Fibroblast of villous mesenchyme (primary cell): ENCODE results near the gene UBAP1. TPM values are rescaled to one million over a fixed set of nuclear protein-coding genes. Genes with fewer than 3 reads are reported as not detected.
A peak's percentile ranks its signal among the peaks of the same experiment; 100 is the strongest.

Experiments used
- DNase-seq: peaks from one replicate; pipeline ENCODE4 v3.0.0-alpha.2; 2010; ENCODE audit warnings: low read depth
- H3K4me3 ChIP-seq: 2 replicates; pipeline ENCODE4 v1.5.1; 2011; ENCODE audit warnings: low read depth, mild to moderate bottlenecking, low read length
- total RNA-seq: library from RNA; depleted of rRNA; stranded (reverse); fragments of >200 nt; gene quantifications from 2 replicates; pipeline ENCODE4 v1.2.3, GENCODE V29; 2012
- TF ChIP-seq, protein P1 (sequence below): IDR thresholded peaks from 2 replicates; pipeline ENCODE4 v1.5.1; 2012; ENCODE audit warnings: low read depth, mild to moderate bottlenecking, low read length; ENCODE audit not compliant: insufficient read depth

Gene UBAP1
- total RNA-seq, 1 donor = 51.0 TPM

DNA sequence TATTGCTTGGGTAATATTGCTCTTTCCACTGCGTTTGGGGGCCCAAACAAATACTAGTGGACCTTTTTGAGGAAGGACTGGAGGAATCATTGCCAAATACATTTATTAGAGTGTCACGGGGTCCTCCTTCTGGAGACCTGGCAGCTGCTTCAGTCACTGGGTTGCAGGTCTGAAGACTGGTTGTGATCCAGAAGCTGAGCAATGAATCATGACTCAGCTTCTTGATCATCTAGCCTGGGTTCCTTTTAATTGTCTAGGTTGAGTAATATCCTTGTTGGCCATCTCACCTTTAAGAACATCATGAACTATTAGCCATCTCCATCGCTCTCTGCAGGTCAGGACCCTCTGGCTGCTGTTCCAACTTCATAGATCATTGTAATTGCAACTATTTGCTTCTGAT, 15.4 kb upstream of the UBAP1 start:
- TF ChIP-seq, protein P1, sequence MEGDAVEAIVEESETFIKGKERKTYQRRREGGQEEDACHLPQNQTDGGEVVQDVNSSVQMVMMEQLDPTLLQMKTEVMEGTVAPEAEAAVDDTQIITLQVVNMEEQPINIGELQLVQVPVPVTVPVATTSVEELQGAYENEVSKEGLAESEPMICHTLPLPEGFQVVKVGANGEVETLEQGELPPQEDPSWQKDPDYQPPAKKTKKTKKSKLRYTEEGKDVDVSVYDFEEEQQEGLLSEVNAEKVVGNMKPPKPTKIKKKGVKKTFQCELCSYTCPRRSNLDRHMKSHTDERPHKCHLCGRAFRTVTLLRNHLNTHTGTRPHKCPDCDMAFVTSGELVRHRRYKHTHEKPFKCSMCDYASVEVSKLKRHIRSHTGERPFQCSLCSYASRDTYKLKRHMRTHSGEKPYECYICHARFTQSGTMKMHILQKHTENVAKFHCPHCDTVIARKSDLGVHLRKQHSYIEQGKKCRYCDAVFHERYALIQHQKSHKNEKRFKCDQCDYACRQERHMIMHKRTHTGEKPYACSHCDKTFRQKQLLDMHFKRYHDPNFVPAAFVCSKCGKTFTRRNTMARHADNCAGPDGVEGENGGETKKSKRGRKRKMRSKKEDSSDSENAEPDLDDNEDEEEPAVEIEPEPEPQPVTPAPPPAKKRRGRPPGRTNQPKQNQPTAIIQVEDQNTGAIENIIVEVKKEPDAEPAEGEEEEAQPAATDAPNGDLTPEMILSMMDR = no peak
- H3K4me3 ChIP-seq = no peak overlapping the region
- DNase-seq = peak; percentile 73

DNA sequence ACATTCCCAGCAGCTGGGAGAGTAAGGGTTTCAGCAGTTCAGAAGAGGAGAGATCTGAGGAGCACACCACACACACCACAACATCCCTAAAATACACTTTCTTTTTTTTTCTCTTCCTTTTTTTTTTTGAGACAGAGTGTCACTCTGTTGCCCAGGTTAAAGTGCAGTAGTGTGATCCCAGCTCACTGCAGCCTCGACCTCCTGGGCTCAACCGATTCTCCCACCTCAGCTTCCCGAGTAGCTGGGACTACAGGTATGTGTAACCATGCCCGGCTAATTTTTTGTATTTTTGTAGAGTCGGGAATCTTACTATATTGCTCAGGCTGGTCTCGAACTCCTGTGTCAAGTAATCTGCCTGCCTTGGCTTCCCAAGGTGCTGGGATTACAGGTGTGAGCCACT, 9.7 kb upstream of the UBAP1 start:
- H3K4me3 ChIP-seq = no peak overlapping the region
- TF ChIP-seq, protein P1 = no peak
- DNase-seq = no peak

DNA sequence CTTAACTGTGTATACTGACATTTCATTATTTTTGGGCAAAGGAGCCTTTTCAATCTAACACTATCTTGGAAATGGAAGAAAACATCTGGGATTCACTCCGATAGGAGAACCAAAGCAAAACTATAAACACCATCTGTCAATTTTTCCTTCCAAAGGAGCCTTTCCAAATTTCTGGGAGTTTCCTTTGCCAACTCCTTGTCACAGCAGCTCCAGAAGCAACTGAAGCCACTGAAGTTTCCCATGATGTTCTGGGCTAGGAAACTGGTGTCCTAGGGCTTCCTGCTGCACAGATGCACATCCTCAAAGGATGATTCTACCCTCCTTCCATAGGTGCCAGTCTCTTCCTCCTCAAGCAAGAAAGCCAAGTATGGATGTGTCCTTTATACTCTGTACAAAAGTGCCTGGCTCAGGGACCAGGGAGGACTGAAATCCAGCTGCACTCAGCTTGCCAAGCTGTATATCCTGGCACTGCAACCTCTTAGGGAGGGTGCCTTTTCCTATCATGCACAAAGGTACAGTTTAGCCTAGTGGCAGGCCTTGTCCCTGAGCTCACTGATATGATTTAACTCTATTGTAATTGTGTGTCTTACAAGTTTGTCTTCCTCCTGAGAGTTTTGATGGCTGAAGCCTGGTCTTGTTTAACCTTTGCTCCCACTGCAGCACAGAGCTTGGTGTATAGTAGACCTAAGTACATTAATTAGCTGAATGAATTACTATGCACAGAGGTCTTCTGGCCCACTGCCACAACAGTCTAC, 8.4 kb upstream of the UBAP1 start:
- DNase-seq = no peak
- H3K4me3 ChIP-seq = no peak overlapping the region
- TF ChIP-seq, protein P1 = no peak

DNA sequence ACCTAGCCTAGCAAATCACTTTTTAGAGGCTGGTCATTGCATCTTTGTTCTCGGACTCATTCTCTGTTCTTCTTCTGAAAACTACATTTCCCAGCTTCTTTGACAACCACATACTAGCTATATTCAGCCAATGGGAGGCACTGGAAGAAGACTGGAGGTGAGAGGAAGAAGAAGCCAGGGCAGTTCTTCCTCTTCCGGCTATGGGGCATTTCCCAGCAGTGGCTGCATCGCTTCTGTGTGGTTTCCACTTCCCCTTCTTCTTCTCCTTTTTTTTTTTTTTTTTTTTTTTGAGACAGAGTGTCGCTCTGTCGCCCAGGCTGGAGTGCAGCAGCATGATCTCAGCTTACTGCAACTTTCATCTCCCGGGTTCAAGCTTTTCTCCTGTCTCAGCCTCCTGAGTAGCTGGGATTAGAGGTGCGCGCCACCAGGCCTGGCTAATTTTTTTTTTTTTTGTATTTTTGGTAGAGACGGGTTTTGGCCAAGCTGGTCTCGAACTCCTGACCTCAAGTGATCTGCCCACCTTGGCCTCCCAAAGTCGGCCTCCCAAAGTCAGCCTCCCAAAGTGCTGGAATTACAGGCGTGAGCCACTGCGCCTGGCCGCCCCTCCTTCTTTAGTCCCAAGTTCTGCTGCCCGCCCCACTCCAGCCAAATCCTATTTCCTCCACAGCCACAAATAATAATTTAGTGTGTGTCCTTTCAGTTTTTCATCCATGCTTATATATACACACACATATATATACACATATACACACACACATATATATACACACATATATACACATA, 6.9 kb upstream of the UBAP1 start:
- DNase-seq = no peak
- TF ChIP-seq, protein P1 = no peak
- H3K4me3 ChIP-seq = no peak overlapping the region

DNA sequence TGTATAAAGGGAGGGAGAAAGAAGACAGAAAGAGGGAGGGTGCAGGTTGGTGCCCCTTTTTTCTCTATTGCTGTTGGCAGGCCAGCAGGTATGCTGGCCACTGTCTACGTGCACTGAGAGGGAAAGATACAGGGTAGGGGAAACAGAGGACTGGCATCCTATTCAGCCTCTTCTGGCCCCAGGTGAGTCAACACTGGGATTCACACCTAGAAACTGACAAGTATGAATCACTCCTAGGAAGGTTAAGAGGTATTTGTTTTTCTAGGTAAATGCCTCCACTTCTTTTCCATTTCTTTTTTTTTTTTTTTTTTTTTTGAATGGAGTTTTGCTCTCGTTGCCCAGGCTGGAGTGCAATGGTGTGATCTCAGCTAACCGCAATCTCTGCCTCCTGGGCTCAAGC, 2.8 kb upstream of the UBAP1 start:
- DNase-seq = no peak
- no peak overlapping the region for H3K4me3 ChIP-seq
- TF ChIP-seq, protein P1 = no peak

DNA sequence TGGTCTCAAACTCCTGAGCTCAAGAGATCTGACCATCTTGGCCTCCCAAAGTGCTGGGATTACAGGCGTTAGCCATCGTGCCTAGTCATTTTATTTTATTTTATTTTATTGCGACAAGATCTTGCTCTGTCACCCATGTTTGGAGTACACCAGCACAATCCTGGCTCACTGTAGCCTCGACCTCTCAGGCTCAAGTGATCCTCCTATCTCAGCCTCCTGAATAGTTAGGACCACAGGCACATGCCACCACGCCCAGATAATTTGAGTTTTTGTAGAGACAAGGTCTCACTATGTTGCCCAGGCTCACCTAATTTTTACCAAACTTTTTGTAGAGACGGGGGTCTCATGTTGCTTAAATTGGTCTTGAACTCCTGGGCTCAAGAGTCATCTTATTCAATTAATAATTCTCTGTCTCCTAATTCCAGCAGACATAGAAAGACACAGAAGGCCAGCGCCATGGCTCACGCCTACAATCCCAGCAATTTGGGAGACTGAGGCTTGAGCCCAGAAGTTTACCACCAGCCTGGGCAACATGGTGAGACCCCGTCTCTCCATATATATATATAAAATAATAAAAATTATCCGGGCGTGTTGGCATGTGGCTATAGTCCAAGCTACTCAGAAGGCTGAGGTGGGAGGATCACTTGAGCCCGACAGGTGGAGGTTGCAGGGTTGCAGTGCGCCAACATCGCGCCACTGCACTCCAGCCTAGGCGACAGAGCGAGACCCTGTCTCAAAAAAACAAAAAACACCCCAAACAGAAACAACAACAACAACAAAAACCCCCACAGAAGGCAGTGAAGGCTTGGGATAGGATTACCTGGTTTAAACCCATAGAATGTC, 1.0 kb upstream of the UBAP1 start:
- TF ChIP-seq, protein P1 = no peak
- peak overlapping the region; percentile 88 for H3K4me3 ChIP-seq
- no peak for DNase-seq
